Erythroblast (primary cell): ENCODE results near the gene IL32.

Experiments used
- GATA1 ChIP-seq: IDR thresholded peaks from 2 replicates; pipeline ENCODE4 v1.6.1; 2011; ENCODE audit warnings: low read depth, mild to moderate bottlenecking, control low read depth, low read length, moderate library complexity
- POLR2A ChIP-seq: IDR thresholded peaks from 2 replicates; pipeline ENCODE4 v1.6.1; 2011; ENCODE audit warnings: mild to moderate bottlenecking, low read length

- no peak for TF ChIP-seq POLR2A
- TF ChIP-seq GATA1 = no peak
Measured at GRCh38 chr16:3028716-3029319, 36.6 kb upstream of the IL32 start.
